Measurements from ENCODE around the gene TMEM179. TPM values are rescaled to one million over a fixed set of nuclear protein-coding genes. Genes with fewer than 3 reads are reported as not detected.

The TMEM179 gene
- total RNA-seq, 3 donors from 2014 or later (not counting 1 experiment from before 2014, with no cell fraction given): not detected

DNA sequence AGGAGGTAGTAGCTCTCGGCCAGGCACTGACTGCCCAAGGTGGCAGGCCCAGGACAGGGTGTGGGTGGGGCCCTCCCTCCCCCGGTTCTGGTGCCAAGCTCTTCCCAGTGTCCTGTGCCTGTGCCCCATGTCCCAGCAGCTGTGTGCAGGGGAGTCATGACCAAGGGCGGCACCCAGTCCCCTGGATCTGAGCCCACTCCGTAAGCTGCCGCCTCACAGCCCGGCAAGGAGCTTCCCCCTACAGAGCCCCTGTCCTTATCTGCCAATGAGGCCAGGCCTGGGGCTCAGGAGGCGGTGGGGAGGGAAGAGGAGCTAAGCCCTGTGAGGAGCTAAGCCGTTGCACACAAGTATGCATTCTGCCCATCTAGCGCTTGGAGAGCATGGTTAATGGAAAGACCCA, 30.6 kb downstream of the TMEM179 start:
- 69% methylated on average over 7 of the region's 9 CpGs for WGBS (ENCODE audit: insufficient coverage)
- ATAC-seq (no peak), DNase-seq (no peak)
- no peak overlapping the region for H3K27ac Mint-ChIP-seq
- TF ChIP-seq, protein P1, sequence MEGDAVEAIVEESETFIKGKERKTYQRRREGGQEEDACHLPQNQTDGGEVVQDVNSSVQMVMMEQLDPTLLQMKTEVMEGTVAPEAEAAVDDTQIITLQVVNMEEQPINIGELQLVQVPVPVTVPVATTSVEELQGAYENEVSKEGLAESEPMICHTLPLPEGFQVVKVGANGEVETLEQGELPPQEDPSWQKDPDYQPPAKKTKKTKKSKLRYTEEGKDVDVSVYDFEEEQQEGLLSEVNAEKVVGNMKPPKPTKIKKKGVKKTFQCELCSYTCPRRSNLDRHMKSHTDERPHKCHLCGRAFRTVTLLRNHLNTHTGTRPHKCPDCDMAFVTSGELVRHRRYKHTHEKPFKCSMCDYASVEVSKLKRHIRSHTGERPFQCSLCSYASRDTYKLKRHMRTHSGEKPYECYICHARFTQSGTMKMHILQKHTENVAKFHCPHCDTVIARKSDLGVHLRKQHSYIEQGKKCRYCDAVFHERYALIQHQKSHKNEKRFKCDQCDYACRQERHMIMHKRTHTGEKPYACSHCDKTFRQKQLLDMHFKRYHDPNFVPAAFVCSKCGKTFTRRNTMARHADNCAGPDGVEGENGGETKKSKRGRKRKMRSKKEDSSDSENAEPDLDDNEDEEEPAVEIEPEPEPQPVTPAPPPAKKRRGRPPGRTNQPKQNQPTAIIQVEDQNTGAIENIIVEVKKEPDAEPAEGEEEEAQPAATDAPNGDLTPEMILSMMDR (IDR thresholded peaks at IDR 0.05): no peak
- no peak overlapping the region for H3K4me3 ChIP-seq (ENCODE audit: low read length)
- no peaks in the 10 kb centered on the region for H3K36me3 ChIP-seq (ENCODE audit: control insufficient read depth, insufficient read depth, low read length)
- H3K27me3 ChIP-seq (ENCODE audit: control insufficient read depth, insufficient read depth, low read length): no peaks in the 10 kb centered on the region
- H3K4me1 ChIP-seq (ENCODE audit: control insufficient read depth, insufficient read depth, low read length): no peaks in the 10 kb centered on the region
- no peak overlapping the region for H3K27ac ChIP-seq (ENCODE audit: low read length)
- no peaks in the 10 kb centered on the region for H3K4me1 Mint-ChIP-seq
- no peaks in the 10 kb centered on the region for H3K9me3 ChIP-seq (ENCODE audit: control insufficient read depth, insufficient read depth, low read length)
- H3K4me3 Mint-ChIP-seq: no peak overlapping the region
- no peaks in the 10 kb centered on the region for H3K9me3 Mint-ChIP-seq
- H3K27me3 Mint-ChIP-seq (ENCODE audit: low read depth in 2 of 2): no peaks in the 10 kb centered on the region
- no peaks in the 10 kb centered on the region for H3K36me3 Mint-ChIP-seq
- intact Hi-C loops (cut with micrococcal nuclease): no loop called here

DNA sequence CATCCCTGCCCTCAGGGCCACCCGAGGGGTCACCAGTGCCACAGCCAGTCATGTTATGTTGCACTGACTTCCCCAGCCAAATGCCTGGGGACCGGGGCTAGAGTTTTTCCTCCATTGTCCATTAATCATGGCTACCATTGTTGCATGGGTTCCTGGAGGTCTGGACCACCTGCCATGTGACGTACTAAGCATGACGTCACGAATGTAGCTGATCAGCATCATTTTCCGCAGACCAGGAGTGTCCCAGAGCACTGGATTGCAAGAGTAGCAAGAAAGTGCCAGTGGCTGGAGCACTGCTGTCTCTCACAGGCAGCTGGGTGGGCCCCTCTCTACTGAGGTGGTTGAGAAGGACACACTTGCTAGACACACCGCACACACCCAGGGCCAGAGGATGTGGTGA, 31.9 kb downstream of the TMEM179 start:
- Histone ChIP-seq H3K27me3 (ENCODE audit: control insufficient read depth, insufficient read depth, low read length) (no peaks in the 10 kb centered on the region), H3K36me3 (ENCODE audit: control insufficient read depth, insufficient read depth, low read length) (no peaks in the 10 kb centered on the region), H3K4me3 (ENCODE audit: low read length) (no peak overlapping the region), H3K9me3 (ENCODE audit: control insufficient read depth, insufficient read depth, low read length) (no peaks in the 10 kb centered on the region), H3K4me1 (ENCODE audit: control insufficient read depth, insufficient read depth, low read length) (no peaks in the 10 kb centered on the region), H3K27ac (ENCODE audit: low read length) (no peak overlapping the region)
- TF ChIP-seq, protein P1 (IDR thresholded peaks at IDR 0.05): no peak
- no peak overlapping the region for H3K4me3 Mint-ChIP-seq
- intact Hi-C loops (cut with micrococcal nuclease): no loop called here
- H3K27me3 Mint-ChIP-seq (ENCODE audit: low read depth in 2 of 2): no peaks in the 10 kb centered on the region
- no peak for ATAC-seq
- no peak for DNase-seq
- H3K36me3 Mint-ChIP-seq: no peaks in the 10 kb centered on the region
- no peaks in the 10 kb centered on the region for H3K4me1 Mint-ChIP-seq
- 93% methylated on average over 7 of the region's 7 CpGs for WGBS (ENCODE audit: insufficient coverage)
- H3K9me3 Mint-ChIP-seq: no peaks in the 10 kb centered on the region
- H3K27ac Mint-ChIP-seq: no peak overlapping the region

DNA sequence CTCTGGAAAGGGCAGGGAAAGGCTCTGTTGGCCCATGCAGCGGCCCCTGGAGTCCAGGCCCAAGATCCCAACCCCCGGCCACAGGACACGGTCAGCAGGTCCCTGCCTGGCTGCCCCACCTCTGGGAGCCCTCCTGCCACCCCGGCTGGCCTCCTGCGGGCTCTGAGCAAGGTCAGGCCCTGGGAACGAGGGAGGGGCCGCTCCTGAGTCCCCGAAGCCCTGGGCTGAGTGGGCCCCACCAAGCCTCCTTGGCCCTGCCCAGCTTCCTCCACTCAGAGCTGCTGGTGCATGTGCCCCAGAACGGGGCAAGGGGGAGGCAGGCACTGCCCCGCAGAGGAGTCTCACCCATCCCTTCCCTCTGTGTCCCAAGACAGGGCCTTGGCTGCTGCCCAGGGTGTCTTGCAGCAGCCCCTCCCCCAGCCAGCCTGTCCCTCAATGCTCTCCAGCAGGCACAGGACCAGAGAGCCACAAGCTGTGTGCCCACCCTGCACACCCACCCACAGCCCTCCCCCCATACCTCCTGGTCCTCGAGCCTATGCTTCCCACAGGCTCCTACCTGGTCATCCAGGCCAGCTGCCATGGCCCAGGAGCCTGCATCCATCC, 32.4 kb downstream of the TMEM179 start:
- H3K36me3 ChIP-seq (ENCODE audit: control insufficient read depth, insufficient read depth, low read length): no peaks in the 10 kb centered on the region
- DNase-seq (no peak), ATAC-seq (no peak)
- Mint-ChIP-seq H3K27ac (no peak overlapping the region), H3K9me3 (no peaks in the 10 kb centered on the region), H3K27me3 (ENCODE audit: low read depth in 2 of 2) (no peaks in the 10 kb centered on the region), H3K36me3 (no peaks in the 10 kb centered on the region), H3K4me3 (no peak overlapping the region), H3K4me1 (no peaks in the 10 kb centered on the region)
- WGBS (ENCODE audit: insufficient coverage): 80% methylated on average over 11 of the region's 11 CpGs
- TF ChIP-seq, protein P1 (IDR thresholded peaks at IDR 0.05): no peak
- no peaks in the 10 kb centered on the region for H3K9me3 ChIP-seq (ENCODE audit: control insufficient read depth, insufficient read depth, low read length)
- H3K4me1 ChIP-seq (ENCODE audit: control insufficient read depth, insufficient read depth, low read length): no peaks in the 10 kb centered on the region
- H3K4me3 ChIP-seq (ENCODE audit: low read length): no peak overlapping the region
- intact Hi-C loops (cut with micrococcal nuclease): no loop called here
- H3K27ac ChIP-seq (ENCODE audit: low read length): no peak overlapping the region
- no peaks in the 10 kb centered on the region for H3K27me3 ChIP-seq (ENCODE audit: control insufficient read depth, insufficient read depth, low read length)

DNA sequence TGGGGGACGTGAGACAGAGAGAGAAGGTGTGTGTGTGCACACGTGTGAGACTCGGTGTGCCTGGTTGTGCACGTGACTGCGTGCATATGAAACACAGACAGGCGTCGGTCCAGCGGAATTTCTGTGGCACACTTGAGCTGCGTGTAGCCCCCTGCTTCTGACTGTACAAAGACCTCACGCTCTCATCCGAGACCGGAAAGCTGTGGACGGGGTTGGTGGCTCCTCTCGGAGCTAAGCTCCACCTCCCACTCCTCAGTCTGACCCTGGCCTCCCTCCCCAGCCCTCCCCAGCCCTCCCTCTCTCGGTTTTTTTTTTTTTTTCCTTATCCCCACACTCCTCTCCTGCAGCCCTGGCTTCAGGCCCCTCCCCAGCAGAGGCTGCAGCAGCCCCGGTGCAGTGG, 33.3 kb downstream of the TMEM179 start:
- Mint-ChIP-seq H3K4me3 (no peak overlapping the region), H3K36me3 (no peaks in the 10 kb centered on the region), H3K9me3 (no peaks in the 10 kb centered on the region), H3K27me3 (ENCODE audit: low read depth in 2 of 2) (no peaks in the 10 kb centered on the region), H3K4me1 (no peaks in the 10 kb centered on the region), H3K27ac (no peak overlapping the region)
- Histone ChIP-seq H3K36me3 (ENCODE audit: control insufficient read depth, insufficient read depth, low read length) (no peaks in the 10 kb centered on the region), H3K4me3 (ENCODE audit: low read length) (no peak overlapping the region), H3K4me1 (ENCODE audit: control insufficient read depth, insufficient read depth, low read length) (no peaks in the 10 kb centered on the region), H3K27ac (ENCODE audit: low read length) (no peak overlapping the region), H3K9me3 (ENCODE audit: control insufficient read depth, insufficient read depth, low read length) (no peaks in the 10 kb centered on the region), H3K27me3 (ENCODE audit: control insufficient read depth, insufficient read depth, low read length) (no peaks in the 10 kb centered on the region)
- DNase-seq (no peak), ATAC-seq (no peak)
- TF ChIP-seq, protein P1 (IDR thresholded peaks at IDR 0.05): no peak
- 78% methylated on average over 16 of the region's 16 CpGs for WGBS (ENCODE audit: insufficient coverage)
- intact Hi-C loops (cut with micrococcal nuclease): no loop called here

All from natural killer cell (primary cell).